ENCODE data around the gene ASTN2. TPM values are rescaled to one million over a fixed set of nuclear protein-coding genes. Genes with fewer than 3 reads are reported as not detected.

The ASTN2 gene
- total and polyA plus RNA-seq, 2 experiments from 2014 or later: 7.0 to 24.6 TPM

DNA sequence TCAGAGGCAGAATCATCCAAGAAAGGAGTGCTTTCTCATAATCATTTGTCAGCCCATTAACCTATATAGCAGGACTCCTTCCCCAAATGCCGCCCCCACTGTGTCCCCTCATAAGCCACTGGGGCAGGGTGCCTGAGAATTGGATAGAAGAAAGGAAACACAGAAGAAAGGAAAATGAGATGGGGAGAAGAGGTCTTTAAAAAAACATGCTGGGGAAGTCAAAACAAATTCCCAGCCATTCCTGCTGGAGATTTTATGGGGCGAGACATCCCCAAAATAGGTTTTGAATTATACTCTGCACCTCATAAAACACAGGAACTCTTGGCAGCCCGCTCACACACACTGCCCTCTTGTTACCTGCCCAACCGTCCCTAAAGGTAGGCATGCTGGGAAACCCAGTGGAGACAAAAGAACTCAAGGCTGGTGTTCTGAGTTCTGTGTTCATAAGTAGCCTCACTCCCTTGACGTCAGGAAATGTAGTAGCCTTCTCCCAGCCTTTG is 19.7 kb downstream of the ASTN2 start:
- Histone ChIP-seq H3K27me3 (ENCODE audit: insufficient read depth) (no peaks in the 10 kb centered on the region), H4K20me1 (replicated peaks; ENCODE audit: insufficient read depth) (no peaks in the 10 kb centered on the region), H3K36me3 (ENCODE audit: insufficient read depth) (no peaks in the 10 kb centered on the region), H3K27ac (ENCODE audit: low read depth) (no peak overlapping the region), H3K79me2 (replicated peaks; ENCODE audit: insufficient read depth) (no peaks in the 10 kb centered on the region), H3K4me3 (no peak overlapping the region), H3K4me2 (no peak overlapping the region), H2AFZ (no peak overlapping the region), H3F3A (replicated peaks; ENCODE audit: low read depth) (no peaks in the 10 kb centered on the region), H3K9me2 (ENCODE audit: insufficient read depth) (0 out of 2 replicates have a peak, but pooled peaks cover 5% of the 10 kb centered on the region), H3K4me1 (ENCODE audit: insufficient read depth) (peaks cover 5% of the 10 kb centered on the region)
- no peak overlapping the region for H3K4me3 Mint-ChIP-seq
- no peaks in the 10 kb centered on the region for H3K36me3 Mint-ChIP-seq (ENCODE audit: low read depth)
- peaks cover 19% of the 10 kb centered on the region for H3K4me1 Mint-ChIP-seq
- TF ChIP-seq STAT1 (IDR thresholded peaks at IDR 0.05; ENCODE audit: unreplicated experiment) (no peak), JUNB (IDR thresholded peaks at IDR 0.05; ENCODE audit: unreplicated experiment) (no peak), EZH2 (IDR thresholded peaks at IDR 0.05; ENCODE audit: low read depth, unreplicated experiment) (no peak), ZNF114 (CRISPR knock-in tag; IDR thresholded peaks at IDR 0.05) (no peak), NANOG (IDR thresholded peaks at IDR 0.05; ENCODE audit: borderline replicate concordance) (no peak), ZNF331 (CRISPR knock-in tag; IDR thresholded peaks at IDR 0.05; ENCODE audit: low read depth) (no peak), EZH2phosphoT487 (IDR thresholded peaks at IDR 0.05; ENCODE audit: unreplicated experiment) (no peak), POLR2AphosphoS5 (IDR thresholded peaks at IDR 0.05; ENCODE audit: low read depth) (no peak), CTCF (conservative IDR thresholded peaks at IDR 0.05; ENCODE audit: low read depth in 2 of 2) (no peak)
- TF ChIP-seq, protein P1, sequence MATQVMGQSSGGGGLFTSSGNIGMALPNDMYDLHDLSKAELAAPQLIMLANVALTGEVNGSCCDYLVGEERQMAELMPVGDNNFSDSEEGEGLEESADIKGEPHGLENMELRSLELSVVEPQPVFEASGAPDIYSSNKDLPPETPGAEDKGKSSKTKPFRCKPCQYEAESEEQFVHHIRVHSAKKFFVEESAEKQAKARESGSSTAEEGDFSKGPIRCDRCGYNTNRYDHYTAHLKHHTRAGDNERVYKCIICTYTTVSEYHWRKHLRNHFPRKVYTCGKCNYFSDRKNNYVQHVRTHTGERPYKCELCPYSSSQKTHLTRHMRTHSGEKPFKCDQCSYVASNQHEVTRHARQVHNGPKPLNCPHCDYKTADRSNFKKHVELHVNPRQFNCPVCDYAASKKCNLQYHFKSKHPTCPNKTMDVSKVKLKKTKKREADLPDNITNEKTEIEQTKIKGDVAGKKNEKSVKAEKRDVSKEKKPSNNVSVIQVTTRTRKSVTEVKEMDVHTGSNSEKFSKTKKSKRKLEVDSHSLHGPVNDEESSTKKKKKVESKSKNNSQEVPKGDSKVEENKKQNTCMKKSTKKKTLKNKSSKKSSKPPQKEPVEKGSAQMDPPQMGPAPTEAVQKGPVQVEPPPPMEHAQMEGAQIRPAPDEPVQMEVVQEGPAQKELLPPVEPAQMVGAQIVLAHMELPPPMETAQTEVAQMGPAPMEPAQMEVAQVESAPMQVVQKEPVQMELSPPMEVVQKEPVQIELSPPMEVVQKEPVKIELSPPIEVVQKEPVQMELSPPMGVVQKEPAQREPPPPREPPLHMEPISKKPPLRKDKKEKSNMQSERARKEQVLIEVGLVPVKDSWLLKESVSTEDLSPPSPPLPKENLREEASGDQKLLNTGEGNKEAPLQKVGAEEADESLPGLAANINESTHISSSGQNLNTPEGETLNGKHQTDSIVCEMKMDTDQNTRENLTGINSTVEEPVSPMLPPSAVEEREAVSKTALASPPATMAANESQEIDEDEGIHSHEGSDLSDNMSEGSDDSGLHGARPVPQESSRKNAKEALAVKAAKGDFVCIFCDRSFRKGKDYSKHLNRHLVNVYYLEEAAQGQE (IDR thresholded peaks at IDR 0.05; ENCODE audit: unreplicated experiment): no peak
- TF ChIP-seq, protein P2, sequence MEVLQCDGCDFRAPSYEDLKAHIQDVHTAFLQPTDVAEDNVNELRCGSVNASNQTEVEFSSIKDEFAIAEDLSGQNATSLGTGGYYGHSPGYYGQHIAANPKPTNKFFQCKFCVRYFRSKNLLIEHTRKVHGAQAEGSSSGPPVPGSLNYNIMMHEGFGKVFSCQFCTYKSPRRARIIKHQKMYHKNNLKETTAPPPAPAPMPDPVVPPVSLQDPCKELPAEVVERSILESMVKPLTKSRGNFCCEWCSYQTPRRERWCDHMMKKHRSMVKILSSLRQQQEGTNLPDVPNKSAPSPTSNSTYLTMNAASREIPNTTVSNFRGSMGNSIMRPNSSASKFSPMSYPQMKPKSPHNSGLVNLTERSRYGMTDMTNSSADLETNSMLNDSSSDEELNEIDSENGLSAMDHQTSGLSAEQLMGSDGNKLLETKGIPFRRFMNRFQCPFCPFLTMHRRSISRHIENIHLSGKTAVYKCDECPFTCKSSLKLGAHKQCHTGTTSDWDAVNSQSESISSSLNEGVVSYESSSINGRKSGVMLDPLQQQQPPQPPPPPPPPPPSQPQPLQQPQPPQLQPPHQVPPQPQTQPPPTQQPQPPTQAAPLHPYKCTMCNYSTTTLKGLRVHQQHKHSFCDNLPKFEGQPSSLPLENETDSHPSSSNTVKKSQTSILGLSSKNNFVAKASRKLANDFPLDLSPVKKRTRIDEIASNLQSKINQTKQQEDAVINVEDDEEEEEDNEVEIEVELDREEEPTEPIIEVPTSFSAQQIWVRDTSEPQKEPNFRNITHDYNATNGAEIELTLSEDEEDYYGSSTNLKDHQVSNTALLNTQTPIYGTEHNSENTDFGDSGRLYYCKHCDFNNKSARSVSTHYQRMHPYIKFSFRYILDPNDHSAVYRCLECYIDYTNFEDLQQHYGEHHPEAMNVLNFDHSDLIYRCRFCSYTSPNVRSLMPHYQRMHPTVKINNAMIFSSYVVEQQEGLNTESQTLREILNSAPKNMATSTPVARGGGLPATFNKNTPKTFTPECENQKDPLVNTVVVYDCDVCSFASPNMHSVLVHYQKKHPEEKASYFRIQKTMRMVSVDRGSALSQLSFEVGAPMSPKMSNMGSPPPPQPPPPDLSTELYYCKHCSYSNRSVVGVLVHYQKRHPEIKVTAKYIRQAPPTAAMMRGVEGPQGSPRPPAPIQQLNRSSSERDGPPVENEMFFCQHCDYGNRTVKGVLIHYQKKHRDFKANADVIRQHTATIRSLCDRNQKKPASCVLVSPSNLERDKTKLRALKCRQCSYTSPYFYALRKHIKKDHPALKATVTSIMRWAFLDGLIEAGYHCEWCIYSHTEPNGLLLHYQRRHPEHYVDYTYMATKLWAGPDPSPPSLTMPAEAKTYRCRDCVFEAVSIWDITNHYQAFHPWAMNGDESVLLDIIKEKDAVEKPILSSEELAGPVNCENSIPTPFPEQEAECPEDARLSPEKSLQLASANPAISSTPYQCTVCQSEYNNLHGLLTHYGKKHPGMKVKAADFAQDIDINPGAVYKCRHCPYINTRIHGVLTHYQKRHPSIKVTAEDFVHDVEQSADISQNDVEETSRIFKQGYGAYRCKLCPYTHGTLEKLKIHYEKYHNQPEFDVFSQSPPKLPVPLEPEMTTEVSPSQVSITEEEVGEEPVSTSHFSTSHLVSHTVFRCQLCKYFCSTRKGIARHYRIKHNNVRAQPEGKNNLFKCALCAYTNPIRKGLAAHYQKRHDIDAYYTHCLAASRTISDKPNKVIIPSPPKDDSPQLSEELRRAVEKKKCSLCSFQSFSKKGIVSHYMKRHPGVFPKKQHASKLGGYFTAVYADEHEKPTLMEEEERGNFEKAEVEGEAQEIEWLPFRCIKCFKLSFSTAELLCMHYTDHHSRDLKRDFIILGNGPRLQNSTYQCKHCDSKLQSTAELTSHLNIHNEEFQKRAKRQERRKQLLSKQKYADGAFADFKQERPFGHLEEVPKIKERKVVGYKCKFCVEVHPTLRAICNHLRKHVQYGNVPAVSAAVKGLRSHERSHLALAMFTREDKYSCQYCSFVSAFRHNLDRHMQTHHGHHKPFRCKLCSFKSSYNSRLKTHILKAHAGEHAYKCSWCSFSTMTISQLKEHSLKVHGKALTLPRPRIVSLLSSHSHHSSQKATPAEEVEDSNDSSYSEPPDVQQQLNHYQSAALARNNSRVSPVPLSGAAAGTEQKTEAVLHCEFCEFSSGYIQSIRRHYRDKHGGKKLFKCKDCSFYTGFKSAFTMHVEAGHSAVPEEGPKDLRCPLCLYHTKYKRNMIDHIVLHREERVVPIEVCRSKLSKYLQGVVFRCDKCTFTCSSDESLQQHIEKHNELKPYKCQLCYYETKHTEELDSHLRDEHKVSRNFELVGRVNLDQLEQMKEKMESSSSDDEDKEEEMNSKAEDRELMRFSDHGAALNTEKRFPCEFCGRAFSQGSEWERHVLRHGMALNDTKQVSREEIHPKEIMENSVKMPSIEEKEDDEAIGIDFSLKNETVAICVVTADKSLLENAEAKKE (CRISPR knock-in tag; IDR thresholded peaks at IDR 0.05): no peak
- H3K27ac Mint-ChIP-seq: no peak overlapping the region
- H3K9me3 Mint-ChIP-seq: no peaks in the 10 kb centered on the region; the same call in 2 of the 3 replicates
- no peaks in the 10 kb centered on the region for H3K27me3 Mint-ChIP-seq (ENCODE audit: insufficient read depth, low read depth, poor library complexity)
- DNase-seq (ENCODE audit: low spot score): no peak
- no peak for ATAC-seq

Data from GM23338 (cell line).